GM18517 (cell line): ENCODE results near the gene ABCD3.
"Not testable (repeated sequence)": the region's sequence is repeated elsewhere in the genome, so short reads cannot be mapped to it uniquely, and the experiment has no call there.

ENCODE experiments used
- ATAC-seq: cut with Tn5 transposase; IDR thresholded peaks from one replicate; pipeline ENCODE4 v1.9.1; 2021; ENCODE audit warnings: mild to moderate bottlenecking, moderate library complexity; ENCODE audit not compliant: unreplicated experiment

Gene ABCD3

DNA sequence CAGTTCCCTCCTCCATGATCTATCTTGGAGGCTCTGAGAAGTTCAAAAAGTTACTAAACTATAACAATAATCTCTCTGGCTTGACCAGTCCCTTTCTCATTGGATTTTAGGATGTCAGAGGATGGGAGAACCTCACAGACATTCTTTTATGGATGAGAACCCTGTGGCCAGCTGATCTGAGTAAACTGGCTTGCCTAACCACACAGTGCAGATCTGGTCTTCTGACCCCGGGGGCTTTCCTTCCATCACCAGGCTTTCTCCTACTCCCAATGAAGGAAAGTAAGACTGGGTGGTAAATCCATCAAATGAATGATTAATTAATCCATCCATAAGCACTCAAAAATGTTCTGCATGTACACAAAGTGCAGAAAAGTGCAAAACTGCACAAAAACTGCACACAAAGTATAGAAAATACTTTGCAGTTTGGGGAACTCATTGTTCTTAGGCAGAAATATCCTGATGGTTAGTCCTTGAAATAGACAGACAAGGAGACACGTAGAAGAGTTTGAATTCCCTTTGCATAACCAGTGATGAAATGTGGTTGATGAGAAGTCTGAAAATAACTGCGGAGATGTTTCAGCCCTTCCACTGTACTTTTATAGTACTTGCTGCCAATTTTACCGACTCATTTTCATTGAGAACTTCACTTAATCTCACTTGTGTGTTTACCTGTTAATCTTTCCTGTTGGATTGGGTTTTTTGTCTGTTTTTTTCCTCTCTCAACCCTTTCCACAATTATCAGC, 125.9 kb downstream of the ABCD3 start:
- no peak for ATAC-seq

DNA sequence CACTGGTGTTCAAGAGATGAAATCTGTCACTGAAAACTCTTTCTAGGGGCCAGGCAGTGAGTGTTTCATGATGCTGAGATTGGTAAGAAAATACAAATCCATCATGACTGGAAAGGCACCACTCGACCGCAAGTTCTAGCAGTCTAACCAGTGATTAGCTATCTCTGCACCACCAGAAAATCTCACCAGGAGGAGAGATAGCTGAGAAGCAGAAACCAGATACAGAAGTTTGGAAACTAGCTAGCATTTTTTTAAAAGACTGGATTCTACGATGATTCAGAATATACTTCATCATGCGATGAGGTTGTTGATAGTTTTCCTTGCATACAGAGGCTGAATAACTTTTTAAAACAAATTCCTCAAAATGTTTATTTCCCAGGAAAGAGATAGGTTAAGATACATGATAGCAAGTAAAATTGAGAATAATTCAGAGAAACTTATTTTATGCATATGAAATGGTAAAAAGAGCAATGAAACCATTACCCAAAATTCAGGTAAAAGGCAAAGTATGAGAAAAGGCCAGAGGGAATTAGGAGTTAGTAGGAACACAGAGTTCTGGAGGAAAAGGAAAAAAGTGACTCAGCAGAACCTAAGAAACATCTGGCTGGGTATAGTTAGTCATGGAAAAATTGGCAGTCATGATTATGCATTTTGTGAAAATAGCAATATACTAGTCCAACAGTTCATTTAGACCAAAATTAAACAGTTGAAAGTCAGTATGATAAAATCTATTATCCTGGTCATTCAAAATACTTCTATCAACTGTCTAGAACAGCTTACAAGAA, 126.7 kb downstream of the ABCD3 start:
- ATAC-seq, result no peak

DNA sequence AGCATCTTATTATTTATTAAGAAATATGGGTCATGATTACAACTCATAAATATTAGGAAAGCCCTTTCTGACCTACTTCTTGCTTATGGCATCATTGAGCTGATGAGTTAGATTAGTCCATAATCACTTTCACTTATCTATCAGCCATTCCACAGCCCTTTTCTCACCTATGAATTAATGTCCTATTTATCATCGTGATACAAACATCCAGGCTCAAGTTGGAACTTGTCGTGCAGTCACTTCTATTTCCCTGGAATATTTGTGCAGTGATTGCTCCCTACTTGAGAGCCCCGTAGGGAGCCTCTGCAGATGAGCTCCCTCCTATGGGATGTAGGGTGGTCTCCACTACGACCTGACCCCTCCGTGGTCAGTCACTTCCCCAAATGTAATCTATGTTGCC, 131.5 kb downstream of the ABCD3 start:
- no peak for ATAC-seq

GRCh38 chr1:94550396-94550795, 132.2 kb downstream of the ABCD3 start:
- ATAC-seq, result no peak

GRCh38 chr1:94550800-94551241, 132.6 kb downstream of the ABCD3 start:
- no peak for ATAC-seq

- no peak for ATAC-seq
These were observed 133.3 kb downstream of the ABCD3 start for GRCh38 chr1:94551449-94551848.

DNA sequence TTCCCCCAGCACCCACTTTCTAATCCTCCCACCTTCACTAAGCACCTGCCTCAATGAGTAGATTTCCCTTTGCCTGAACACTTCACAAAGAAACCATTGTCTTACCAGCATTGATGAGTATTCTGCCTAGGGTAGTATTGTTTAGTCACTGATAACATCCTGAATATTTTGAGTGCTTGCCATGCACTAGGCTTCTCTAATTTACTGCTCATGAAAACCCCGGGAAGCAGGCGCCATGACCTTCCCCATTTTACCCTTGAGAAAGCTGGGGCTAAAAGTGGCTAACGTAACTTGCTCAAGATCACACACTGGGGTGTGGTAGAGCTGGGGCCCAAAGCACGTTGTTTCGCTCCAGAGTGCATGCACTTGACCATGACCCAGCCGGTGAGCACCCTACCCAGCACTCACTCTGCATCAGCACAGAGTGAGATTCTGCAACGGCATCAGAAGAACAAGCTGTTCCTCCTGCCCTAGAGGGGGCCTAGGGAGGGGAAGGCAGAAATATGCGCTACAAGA, 133.9 kb downstream of the ABCD3 start:
- ATAC-seq, result no peak

DNA sequence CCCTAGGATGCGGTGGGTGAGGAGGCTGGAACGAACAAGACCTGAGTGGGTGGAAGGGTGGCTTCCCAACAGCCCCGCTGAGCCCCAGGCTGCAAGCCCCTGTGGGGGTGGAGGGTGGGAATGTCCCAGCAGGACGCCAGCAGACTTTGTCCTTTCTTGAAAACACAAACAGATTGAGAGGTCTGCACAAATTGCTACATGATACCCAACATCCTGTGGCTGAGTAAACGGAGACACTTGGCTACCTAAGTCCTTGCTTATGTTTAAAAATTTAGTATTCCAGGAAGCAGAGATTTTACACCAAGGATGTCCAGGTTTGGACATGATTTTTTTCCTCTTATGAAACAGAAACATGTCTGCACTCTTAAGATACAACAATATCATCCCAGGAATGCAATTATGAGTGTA, 135.1 kb downstream of the ABCD3 start:
- ATAC-seq, result no peak

GRCh38 chr1:94553931-94554330, 135.7 kb downstream of the ABCD3 start:
- no peak for ATAC-seq

GRCh38 chr1:94554580-94554979, 136.4 kb downstream of the ABCD3 start:
- ATAC-seq, result no peak

- ATAC-seq, result no peak
These were observed 136.9 kb downstream of the ABCD3 start for GRCh38 chr1:94555091-94555490.

- ATAC-seq, result no peak
These were observed 141.7 kb downstream of the ABCD3 start for GRCh38 chr1:94559921-94560320.

DNA sequence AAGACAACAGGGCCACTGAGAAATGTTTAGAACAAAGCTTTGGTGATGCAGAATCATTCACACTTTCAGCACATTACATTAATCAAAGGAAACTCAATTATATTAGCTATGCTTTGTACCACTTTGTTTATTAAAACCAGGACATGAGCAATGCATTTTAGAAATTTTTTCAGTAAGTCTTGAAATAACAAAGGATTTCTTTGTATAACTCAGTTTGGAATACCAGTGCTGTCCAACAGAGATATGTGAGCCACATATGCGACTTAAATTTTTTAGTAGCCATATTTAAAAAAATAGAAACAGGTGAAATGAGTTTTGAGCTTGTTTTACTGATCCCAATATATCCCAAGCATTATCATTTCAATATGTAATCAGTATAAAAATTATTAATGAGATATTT, 142.1 kb downstream of the ABCD3 start:
- ATAC-seq, result no peak

- no peak for ATAC-seq
These were observed 144.5 kb downstream of the ABCD3 start for GRCh38 chr1:94562519-94563260.

GRCh38 chr1:94565901-94566300, 147.7 kb downstream of the ABCD3 start:
- ATAC-seq, result no peak

DNA sequence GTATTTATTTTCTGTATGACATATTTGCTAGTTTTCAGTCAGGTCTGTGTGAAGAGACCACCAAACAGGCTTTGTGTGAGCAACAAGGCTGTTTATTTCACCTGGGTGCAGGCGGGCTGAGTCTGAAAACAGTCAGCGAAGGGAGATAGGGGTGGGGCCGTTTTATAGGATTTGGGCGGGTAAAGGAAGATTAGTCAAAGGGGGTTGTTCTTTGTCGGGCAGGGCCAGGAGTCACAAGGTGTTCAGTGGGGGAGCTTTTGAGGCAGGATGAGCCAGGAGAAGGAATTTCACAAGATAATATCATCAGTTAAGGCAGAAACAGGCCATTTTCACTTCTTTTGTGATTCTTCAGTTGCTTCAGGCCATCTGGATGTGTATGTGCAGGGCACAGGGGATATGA, 148.2 kb downstream of the ABCD3 start:
- not testable (repeated sequence) for ATAC-seq

GRCh38 chr1:94567975-94568607, 149.9 kb downstream of the ABCD3 start:
- ATAC-seq, result not testable (repeated sequence)
